Epithelial cell of proximal tubule (primary cell): ENCODE results near the gene NHSL1. TPM values are rescaled to one million over a fixed set of nuclear protein-coding genes. Genes with fewer than 3 reads are reported as not detected.

Experiments
- DNase-seq: peaks from one replicate; pipeline ENCODE4 v3.0.0-alpha.2; 2011; ENCODE audit warnings: low read depth
- H3K4me3 ChIP-seq: 2 replicates; pipeline ENCODE4 v1.5.1; 2011; ENCODE audit warnings: low read depth, mild to moderate bottlenecking, low read length
- CTCF ChIP-seq: conservative IDR thresholded peaks from 2 replicates; pipeline ENCODE4 v1.5.1; 2012; ENCODE audit warnings: low read depth, mild to moderate bottlenecking, low read length
- total RNA-seq: library from RNA; depleted of rRNA; stranded (reverse); fragments of >200 nt; gene quantifications from 2 replicates; pipeline ENCODE4 v1.2.3, GENCODE V29; 2015

The NHSL1 gene
- total RNA-seq, 1 donor from 2014 or later = 4.0 TPM

GRCh38 chr6:138515657-138516248 is 16.5 kb upstream of the NHSL1 start:
- TF ChIP-seq CTCF = no peak
- no peak overlapping the region for H3K4me3 ChIP-seq
- no peak for DNase-seq

DNA sequence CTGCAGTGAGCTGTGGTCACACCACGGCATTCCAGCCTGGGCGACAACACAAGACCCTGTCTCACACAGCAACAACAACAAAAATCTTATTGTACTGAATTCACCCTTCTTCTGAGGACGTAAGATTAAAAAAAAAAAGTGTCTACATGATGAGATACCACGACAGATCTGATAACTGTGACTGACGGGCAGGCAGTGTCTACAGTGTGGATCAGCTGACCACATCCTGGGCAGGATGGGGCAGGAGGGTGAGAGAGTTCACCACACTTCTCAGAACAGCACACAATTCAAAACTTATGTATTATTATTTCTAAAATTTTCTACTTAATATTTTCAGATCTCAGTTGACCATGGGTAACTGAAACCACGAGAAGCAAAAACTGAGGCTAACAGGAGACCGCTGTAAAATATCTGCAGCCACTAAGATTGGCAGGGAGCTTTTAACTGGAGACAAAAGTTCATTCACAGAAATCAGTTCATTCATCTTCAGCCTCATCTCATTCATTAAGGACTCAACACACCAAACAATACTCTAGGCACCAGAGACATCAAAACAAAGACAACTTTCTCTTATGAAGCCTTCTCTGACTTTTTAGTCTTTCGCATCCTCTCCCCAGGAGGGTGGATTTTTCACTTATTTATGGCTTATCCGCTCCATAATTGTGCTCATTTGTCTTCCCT is 15.7 kb upstream of the NHSL1 start:
- no peak overlapping the region for H3K4me3 ChIP-seq
- TF ChIP-seq CTCF = no peak
- no peak for DNase-seq

DNA sequence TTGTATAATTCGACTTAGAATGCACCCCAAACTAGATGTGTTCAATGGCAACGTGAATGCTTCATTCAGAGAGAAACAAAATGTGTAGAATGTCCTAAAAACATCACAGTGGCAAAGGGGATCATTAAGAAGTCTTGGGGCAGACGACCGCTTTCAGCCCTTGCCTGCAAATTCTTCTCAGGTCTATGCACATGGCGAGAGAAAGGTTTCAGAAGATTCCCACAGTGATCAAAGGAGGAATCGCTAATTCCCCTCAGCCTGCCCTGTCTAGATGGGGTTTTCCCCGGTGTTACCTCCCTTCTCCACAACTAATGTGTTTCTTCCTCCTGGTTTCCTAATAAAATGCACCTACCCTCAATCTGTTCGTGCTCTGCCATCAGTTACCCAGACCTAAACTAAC is 13.3 kb upstream of the NHSL1 start:
- H3K4me3 ChIP-seq = no peak overlapping the region
- TF ChIP-seq CTCF = no peak
- no peak for DNase-seq

DNA sequence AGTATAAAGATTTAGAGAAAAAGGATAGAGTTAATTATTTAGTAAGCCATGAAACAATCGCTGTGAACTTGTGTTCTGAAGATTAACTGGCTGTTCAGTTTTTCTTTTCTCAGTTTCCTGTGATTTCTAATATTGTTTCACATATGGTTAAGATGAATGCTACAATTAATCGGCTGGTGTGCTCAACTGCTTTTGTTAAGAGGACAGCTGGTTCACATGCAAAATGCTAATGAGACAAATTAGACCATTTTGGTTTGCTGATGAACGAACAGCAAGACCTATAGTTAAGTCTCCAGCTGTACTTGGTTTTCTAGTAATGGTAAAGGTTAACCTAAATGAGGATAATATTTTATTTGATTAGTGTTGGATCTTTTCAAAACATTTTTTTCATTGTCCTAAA is 10.8 kb upstream of the NHSL1 start:
- H3K4me3 ChIP-seq = no peak overlapping the region
- DNase-seq = no peak
- TF ChIP-seq CTCF = no peak

DNA sequence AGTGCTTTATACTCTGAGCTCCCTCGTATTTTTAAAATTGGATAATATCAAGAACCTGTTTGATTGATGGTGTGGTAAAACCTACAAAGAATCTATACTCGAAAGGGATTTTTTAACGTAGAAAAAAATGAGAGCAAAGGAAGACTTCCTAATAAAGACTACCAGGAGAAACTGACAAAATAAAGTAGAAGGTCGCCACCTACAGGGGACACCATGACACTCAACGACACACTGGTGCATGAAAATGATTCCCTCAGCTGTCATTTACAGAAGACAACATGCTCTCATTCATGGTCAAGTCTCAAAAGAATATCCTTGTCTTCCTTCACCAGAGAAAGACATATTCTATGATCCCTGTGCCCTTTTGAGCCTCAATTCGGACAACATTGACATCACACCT is 10.1 kb upstream of the NHSL1 start:
- TF ChIP-seq CTCF = peak; percentile 73
- H3K4me3 ChIP-seq = no peak overlapping the region
- no peak for DNase-seq

DNA sequence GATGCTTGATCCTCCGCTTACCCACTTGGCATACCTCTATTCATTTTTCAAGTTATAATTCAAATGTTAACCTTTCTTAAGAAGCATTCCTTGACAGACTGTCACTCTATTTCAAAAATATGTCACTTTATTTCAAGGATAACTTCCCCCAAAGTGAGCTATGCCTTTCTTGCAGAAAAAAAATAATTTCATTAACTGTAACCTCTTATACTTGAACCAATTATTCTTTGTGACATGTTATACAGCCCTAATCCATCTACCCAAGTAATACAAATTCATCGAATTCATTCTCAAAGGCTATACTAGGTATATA is 9.3 kb upstream of the NHSL1 start:
- H3K4me3 ChIP-seq = no peak overlapping the region
- no peak for DNase-seq
- TF ChIP-seq CTCF = no peak
